Measurements from ENCODE around the gene ATP6AP2.

The ATP6AP2 gene

GRCh38 chrX:40646489-40647306 is 65.9 kb downstream of the ATP6AP2 start:
- H3K27ac Mint-ChIP-seq, result peak overlapping the region; percentile 96
- peak overlapping the region; percentile 97 for H3K4me3 Mint-ChIP-seq
- no peaks in the 10 kb centered on the region for H3K27me3 Mint-ChIP-seq
- H3K9me3 Mint-ChIP-seq (ENCODE audit: low read depth), result no peaks in the 10 kb centered on the region
- peaks cover 35% of the 10 kb centered on the region for H3K4me1 Mint-ChIP-seq (ENCODE audit: low read depth)
- peaks cover 2% of the 10 kb centered on the region for H3K36me3 Mint-ChIP-seq

- peak within 1 kb of the TSS; percentile 97 for H3K4me3 Mint-ChIP-seq
- H3K36me3 Mint-ChIP-seq, result peaks cover 2% of the 10 kb centered on the region
- H3K4me1 Mint-ChIP-seq (ENCODE audit: low read depth), result peaks cover 27% of the 10 kb centered on the region
- H3K9me3 Mint-ChIP-seq (ENCODE audit: low read depth), result no peaks in the 10 kb centered on the region
- H3K27me3 Mint-ChIP-seq, result no peaks in the 10 kb centered on the region
- peak within 1 kb of the TSS; percentile 96 for H3K27ac Mint-ChIP-seq
These were observed 66.8 kb downstream of the ATP6AP2 start, which contains the start of gene CXorf38 for GRCh38 chrX:40647307-40648197. TSS of gene CXorf38 (minus strand) at chrX:40647561. CDS start at chrX:40647520, 41 bp downstream.

- Mint-ChIP-seq H3K4me1 (ENCODE audit: low read depth) (peaks cover 3% of the 10 kb centered on the region), H3K27ac (no peak overlapping the region), H3K9me3 (ENCODE audit: low read depth) (no peaks in the 10 kb centered on the region), H3K36me3 (no peaks in the 10 kb centered on the region), H3K4me3 (no peak overlapping the region), H3K27me3 (no peaks in the 10 kb centered on the region)
These were observed 71.0 kb downstream of the ATP6AP2 start for GRCh38 chrX:40651620-40652223.

DNA sequence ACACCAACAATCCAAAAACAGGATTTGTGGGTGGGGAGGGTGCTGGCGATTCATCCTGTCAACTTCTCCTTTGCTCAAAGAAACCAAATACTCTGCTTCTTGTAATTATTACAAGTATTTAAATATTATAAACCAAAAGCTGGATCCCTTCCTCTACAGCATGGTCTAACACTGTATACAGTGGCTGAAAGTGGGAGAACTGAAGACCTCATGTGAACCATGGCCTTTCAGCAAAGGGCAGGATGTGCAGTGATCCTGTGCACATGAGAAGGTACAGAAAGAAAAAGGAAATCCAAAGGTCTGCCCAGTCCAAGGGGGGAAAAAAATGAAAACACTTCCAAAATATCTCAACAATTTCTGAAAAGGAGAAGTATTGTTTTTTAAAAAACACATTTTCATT is 71.9 kb downstream of the ATP6AP2 start:
- peaks cover 3% of the 10 kb centered on the region for H3K4me1 Mint-ChIP-seq (ENCODE audit: low read depth)
- H3K27me3 Mint-ChIP-seq, result no peaks in the 10 kb centered on the region
- H3K9me3 Mint-ChIP-seq (ENCODE audit: low read depth), result no peaks in the 10 kb centered on the region
- H3K4me3 Mint-ChIP-seq, result no peak overlapping the region
- H3K27ac Mint-ChIP-seq, result peak overlapping the region; percentile 2
- no peaks in the 10 kb centered on the region for H3K36me3 Mint-ChIP-seq

DNA sequence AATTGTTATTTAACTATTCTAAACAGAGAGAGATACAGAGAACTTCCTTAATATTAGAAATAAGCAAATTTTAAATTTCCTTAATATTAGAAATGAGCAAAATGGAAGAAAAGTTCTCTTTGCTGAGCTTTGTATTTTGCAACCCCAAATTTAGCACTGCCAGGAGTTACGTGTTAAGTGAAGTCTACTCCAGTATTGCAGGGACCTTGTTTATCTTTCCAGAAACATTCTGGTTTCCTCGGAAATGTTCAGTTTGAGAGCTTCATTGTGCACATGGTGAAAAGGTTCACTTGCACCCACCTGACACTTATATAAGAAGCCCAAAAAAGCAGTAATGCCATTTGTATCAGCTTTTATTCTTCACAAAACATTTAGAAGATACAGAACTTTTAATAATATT is 72.8 kb downstream of the ATP6AP2 start:
- Mint-ChIP-seq H3K27me3 (no peaks in the 10 kb centered on the region), H3K4me1 (ENCODE audit: low read depth) (peaks cover 2% of the 10 kb centered on the region), H3K27ac (no peak overlapping the region), H3K4me3 (no peak overlapping the region), H3K36me3 (no peaks in the 10 kb centered on the region), H3K9me3 (ENCODE audit: low read depth) (no peaks in the 10 kb centered on the region)
